Neural progenitor cell (in vitro differentiated cells): ENCODE data around the gene ARRDC3.

ENCODE experiments used
- EZH2 ChIP-seq: fragments of 200-600 bp; sonication (generic); IDR thresholded peaks from 2 replicates; pipeline ENCODE4 v1.6.1; 2017; ENCODE audit warnings: antibody characterized with exemption, mild to moderate bottlenecking, moderate library complexity
- EZH2phosphoT487 ChIP-seq: fragments of 200-600 bp; sonication (generic); IDR thresholded peaks from 2 replicates; pipeline ENCODE4 v1.6.1; 2017; ENCODE audit warnings: antibody characterized with exemption
- TF ChIP-seq, protein P1 (sequence below): fragments of 200-600 bp; sonication (generic); IDR thresholded peaks from 2 replicates; pipeline ENCODE4 v1.5.1; 2017; ENCODE audit warnings: antibody characterized with exemption, mild to moderate bottlenecking

DNA sequence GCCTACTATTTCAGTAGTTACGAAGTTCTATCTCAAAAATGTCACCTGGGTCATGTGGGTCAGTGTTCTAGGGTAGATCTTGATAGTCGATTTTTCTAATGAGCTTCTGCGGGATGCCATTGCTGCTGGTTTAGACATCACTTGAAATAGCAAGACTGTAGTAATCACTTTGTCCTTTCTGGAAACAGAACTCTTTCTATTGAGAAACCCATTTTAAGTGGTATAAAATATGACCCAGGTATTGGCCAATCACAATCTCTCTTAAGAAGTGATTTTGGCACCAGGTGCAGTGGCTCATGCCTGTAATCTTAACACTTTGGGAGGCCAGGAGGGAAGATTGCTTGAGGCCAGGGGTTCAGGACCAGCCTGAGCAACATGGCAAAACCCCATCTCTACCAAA, 17.6 kb downstream of the ARRDC3 start:
- TF ChIP-seq, protein P1, sequence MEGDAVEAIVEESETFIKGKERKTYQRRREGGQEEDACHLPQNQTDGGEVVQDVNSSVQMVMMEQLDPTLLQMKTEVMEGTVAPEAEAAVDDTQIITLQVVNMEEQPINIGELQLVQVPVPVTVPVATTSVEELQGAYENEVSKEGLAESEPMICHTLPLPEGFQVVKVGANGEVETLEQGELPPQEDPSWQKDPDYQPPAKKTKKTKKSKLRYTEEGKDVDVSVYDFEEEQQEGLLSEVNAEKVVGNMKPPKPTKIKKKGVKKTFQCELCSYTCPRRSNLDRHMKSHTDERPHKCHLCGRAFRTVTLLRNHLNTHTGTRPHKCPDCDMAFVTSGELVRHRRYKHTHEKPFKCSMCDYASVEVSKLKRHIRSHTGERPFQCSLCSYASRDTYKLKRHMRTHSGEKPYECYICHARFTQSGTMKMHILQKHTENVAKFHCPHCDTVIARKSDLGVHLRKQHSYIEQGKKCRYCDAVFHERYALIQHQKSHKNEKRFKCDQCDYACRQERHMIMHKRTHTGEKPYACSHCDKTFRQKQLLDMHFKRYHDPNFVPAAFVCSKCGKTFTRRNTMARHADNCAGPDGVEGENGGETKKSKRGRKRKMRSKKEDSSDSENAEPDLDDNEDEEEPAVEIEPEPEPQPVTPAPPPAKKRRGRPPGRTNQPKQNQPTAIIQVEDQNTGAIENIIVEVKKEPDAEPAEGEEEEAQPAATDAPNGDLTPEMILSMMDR = no peak
- TF ChIP-seq EZH2phosphoT487 (no peak), EZH2 (no peak)
